ENCODE data around the gene TNFRSF6B. TPM values are rescaled to one million over a fixed set of nuclear protein-coding genes. Genes with fewer than 3 reads are reported as not detected.

TNFRSF6B gene
- total RNA-seq, 1 donor from 2014 or later, result 2.8 TPM

- FAIRE-seq, result no peak
- Mint-ChIP-seq H3K27ac (ENCODE audit: unreplicated experiment) (no peak overlapping the region), H3K9me3 (ENCODE audit: unreplicated experiment) (no peaks in the 10 kb centered on the region)
Measured at GRCh38 chr20:63689046-63690002, 7.1 kb upstream of the TNFRSF6B start.

DNA sequence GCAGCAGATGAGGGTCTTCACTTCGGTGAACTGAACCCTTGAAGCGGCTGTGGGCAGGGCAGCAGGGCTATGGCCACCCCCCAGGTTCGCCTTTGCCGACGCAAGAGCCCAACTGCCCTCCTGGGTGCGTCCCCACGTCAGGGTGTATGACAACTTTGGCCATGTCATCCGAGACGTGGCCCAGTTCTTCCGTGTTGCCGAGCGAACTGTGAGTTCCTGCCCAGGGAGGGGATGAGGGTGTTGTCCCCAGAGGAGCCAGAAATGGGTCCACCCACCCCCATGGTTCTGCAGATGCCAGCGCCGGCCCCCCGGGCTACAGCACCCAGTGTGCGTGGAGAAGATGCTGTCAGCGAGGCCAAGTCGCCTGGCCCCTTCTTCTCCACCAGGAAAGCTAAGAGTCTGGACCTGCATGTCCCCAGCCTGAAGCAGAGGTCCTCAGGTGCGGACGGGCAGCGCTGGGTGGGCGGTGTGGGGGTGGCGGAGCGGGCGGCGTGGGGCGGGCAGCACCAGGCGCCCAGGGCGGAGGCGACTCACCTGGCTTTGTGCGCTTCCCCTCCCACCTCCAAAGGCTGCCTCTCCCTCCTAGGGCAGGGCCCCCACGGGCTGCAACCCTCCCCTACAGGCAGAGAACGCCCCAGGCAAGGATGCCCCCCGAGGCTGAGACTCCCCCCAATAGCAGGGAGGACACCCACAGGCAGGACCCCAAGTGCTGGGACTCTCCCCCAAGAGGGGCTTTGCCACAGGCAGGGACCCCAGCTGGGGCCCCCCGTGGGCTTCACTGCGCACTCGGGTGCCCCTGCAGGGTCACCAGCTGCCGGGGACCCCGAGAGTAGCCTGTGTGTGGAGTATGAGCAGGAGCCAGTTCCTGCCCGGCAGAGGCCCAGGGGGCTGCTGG lies 6.2 kb upstream of the TNFRSF6B start:
- no peak for DNase-seq (ENCODE audit: low read depth)
- Histone ChIP-seq H3K9ac (ENCODE audit: low read length) (no peak overlapping the region), H4K20me1 (ENCODE audit: insufficient read depth, low read length) (no peaks in the 10 kb centered on the region), H3K4me3 (ENCODE audit: insufficient read depth, low read depth, low read length) (no peak overlapping the region), H2AFZ (ENCODE audit: low read depth, low read length) (no peak overlapping the region), H3K27me3 (ENCODE audit: insufficient read depth, low read length) (no peaks in the 10 kb centered on the region), H3K27ac (ENCODE audit: low read depth, low read length) (no peak overlapping the region), H3K9me3 (ENCODE audit: insufficient read depth, low read depth, low read length) (no peaks in the 10 kb centered on the region), H3K79me2 (ENCODE audit: insufficient read depth, low read length) (no peaks in the 10 kb centered on the region), H3K36me3 (ENCODE audit: insufficient read depth, low read length) (no peaks in the 10 kb centered on the region), H3K4me2 (ENCODE audit: low read length) (no peak overlapping the region), H3K4me1 (ENCODE audit: insufficient read depth, low read length) (peaks cover 21% of the 10 kb centered on the region)
- H3K9me3 Mint-ChIP-seq (ENCODE audit: unreplicated experiment), result no peaks in the 10 kb centered on the region
- no peak for FAIRE-seq
- no peaks in the 10 kb centered on the region for H3K27me3 Mint-ChIP-seq (ENCODE audit: low read depth, unreplicated experiment)
- TF ChIP-seq EZH2 (IDR thresholded peaks at IDR 0.05; ENCODE audit: insufficient read depth, low read length), result no peak
- TF ChIP-seq, protein P1, sequence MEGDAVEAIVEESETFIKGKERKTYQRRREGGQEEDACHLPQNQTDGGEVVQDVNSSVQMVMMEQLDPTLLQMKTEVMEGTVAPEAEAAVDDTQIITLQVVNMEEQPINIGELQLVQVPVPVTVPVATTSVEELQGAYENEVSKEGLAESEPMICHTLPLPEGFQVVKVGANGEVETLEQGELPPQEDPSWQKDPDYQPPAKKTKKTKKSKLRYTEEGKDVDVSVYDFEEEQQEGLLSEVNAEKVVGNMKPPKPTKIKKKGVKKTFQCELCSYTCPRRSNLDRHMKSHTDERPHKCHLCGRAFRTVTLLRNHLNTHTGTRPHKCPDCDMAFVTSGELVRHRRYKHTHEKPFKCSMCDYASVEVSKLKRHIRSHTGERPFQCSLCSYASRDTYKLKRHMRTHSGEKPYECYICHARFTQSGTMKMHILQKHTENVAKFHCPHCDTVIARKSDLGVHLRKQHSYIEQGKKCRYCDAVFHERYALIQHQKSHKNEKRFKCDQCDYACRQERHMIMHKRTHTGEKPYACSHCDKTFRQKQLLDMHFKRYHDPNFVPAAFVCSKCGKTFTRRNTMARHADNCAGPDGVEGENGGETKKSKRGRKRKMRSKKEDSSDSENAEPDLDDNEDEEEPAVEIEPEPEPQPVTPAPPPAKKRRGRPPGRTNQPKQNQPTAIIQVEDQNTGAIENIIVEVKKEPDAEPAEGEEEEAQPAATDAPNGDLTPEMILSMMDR (IDR thresholded peaks at IDR 0.05; ENCODE audit: insufficient read depth, low read depth, low read length), result no peak
- H3K36me3 Mint-ChIP-seq (ENCODE audit: low read depth, unreplicated experiment), result peaks cover 3% of the 10 kb centered on the region
- H3K4me3 Mint-ChIP-seq (ENCODE audit: unreplicated experiment), result no peak overlapping the region
- H3K27ac Mint-ChIP-seq (ENCODE audit: unreplicated experiment), result no peak overlapping the region
- peaks cover 2% of the 10 kb centered on the region for H3K4me1 Mint-ChIP-seq (ENCODE audit: low read depth, unreplicated experiment)

More at GRCh38 chr20:63689046-63690002, 7.1 kb upstream of the TNFRSF6B start:
- Histone ChIP-seq H2AFZ (ENCODE audit: low read depth, low read length) (no peak overlapping the region), H3K79me2 (ENCODE audit: insufficient read depth, low read length) (no peaks in the 10 kb centered on the region), H3K4me3 (ENCODE audit: insufficient read depth, low read depth, low read length) (no peak overlapping the region), H3K9me3 (ENCODE audit: insufficient read depth, low read depth, low read length) (no peaks in the 10 kb centered on the region), H3K27ac (ENCODE audit: low read depth, low read length) (no peak overlapping the region), H3K36me3 (ENCODE audit: insufficient read depth, low read length) (no peaks in the 10 kb centered on the region), H3K4me1 (ENCODE audit: insufficient read depth, low read length) (peaks cover 21% of the 10 kb centered on the region), H3K27me3 (ENCODE audit: insufficient read depth, low read length) (no peaks in the 10 kb centered on the region), H3K4me2 (ENCODE audit: low read length) (no peak overlapping the region), H4K20me1 (ENCODE audit: insufficient read depth, low read length) (no peaks in the 10 kb centered on the region), H3K9ac (ENCODE audit: low read length) (no peak overlapping the region)
- Mint-ChIP-seq H3K4me3 (ENCODE audit: unreplicated experiment) (no peak overlapping the region), H3K4me1 (ENCODE audit: low read depth, unreplicated experiment) (peaks cover 2% of the 10 kb centered on the region), H3K27me3 (ENCODE audit: low read depth, unreplicated experiment) (no peaks in the 10 kb centered on the region), H3K36me3 (ENCODE audit: low read depth, unreplicated experiment) (peaks cover 3% of the 10 kb centered on the region)
- DNase-seq (ENCODE audit: low read depth), result no peak
- no peak for TF ChIP-seq EZH2 (IDR thresholded peaks at IDR 0.05; ENCODE audit: insufficient read depth, low read length)
- TF ChIP-seq, protein P1 (IDR thresholded peaks at IDR 0.05; ENCODE audit: insufficient read depth, low read depth, low read length), result no peak

Data from astrocyte (in vitro differentiated cells and primary cell).